GM12865 (cell line): Measurements from ENCODE around the gene DTWD2.
"Not testable (repeated sequence)": the region's sequence is repeated elsewhere in the genome, so short reads cannot be mapped to it uniquely, and the experiment has no call there.

ENCODE experiments used
- DNase-seq: peaks from one replicate; pipeline ENCODE4 v3.0.0; 2010; ENCODE audit warnings: low read depth
- H3K4me3 ChIP-seq: 2 replicates; pipeline ENCODE4 v1.5.1; 2011; ENCODE audit warnings: mild to moderate bottlenecking, low read depth, low read length, control low read depth
- TF ChIP-seq, protein P1 (sequence below): IDR thresholded peaks from 2 replicates; pipeline ENCODE4 v1.5.1; 2011; ENCODE audit warnings: low read length, control low read depth, low read depth, inconsistent platforms; ENCODE audit not compliant: insufficient read depth; ENCODE audit errors: missing control alignments

Gene DTWD2

DNA sequence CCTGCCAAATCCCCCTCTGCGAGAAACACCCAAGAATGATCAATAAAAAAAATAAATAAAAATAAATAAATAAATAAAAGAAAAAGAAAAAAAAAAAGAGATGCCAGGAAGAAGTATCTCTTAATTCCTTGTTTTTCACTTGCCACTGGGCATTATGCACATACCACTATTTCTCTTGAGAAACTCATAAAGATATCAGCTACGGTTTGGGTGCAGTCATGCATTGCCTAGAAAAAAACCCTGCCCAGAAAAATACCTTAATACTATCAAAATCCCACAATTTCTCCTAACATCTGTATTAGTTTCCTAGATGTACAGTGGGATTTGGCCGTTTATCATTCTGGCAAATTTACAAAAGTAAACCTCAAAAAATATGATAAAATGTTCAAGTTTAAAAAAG lies 22.5 kb downstream of the DTWD2 start:
- no peak for DNase-seq
- H3K4me3 ChIP-seq, result no peak overlapping the region
- TF ChIP-seq, protein P1, sequence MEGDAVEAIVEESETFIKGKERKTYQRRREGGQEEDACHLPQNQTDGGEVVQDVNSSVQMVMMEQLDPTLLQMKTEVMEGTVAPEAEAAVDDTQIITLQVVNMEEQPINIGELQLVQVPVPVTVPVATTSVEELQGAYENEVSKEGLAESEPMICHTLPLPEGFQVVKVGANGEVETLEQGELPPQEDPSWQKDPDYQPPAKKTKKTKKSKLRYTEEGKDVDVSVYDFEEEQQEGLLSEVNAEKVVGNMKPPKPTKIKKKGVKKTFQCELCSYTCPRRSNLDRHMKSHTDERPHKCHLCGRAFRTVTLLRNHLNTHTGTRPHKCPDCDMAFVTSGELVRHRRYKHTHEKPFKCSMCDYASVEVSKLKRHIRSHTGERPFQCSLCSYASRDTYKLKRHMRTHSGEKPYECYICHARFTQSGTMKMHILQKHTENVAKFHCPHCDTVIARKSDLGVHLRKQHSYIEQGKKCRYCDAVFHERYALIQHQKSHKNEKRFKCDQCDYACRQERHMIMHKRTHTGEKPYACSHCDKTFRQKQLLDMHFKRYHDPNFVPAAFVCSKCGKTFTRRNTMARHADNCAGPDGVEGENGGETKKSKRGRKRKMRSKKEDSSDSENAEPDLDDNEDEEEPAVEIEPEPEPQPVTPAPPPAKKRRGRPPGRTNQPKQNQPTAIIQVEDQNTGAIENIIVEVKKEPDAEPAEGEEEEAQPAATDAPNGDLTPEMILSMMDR, result no peak

DNA sequence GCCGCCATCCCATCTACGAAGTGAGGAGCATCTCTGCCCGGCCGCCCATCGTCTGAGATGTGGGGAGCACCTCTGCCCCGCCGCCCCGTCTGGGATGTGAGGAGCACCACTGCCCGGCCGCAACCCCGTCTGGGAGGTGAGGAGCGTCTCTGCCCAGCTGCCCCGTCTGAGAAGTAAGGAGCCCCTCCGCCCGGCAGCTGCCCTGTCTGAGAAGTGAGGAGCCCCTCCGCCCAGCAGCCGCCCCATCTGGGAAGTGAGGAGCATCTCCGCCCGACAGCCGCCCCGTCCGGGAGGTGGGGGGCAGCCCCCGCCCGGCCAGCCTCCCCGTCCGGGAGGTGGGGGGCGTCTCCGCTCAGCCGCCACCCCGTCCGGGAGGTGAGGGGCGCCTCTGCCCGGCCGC lies 23.4 kb downstream of the DTWD2 start:
- not testable (repeated sequence) for DNase-seq, H3K4me3 ChIP-seq

DNA sequence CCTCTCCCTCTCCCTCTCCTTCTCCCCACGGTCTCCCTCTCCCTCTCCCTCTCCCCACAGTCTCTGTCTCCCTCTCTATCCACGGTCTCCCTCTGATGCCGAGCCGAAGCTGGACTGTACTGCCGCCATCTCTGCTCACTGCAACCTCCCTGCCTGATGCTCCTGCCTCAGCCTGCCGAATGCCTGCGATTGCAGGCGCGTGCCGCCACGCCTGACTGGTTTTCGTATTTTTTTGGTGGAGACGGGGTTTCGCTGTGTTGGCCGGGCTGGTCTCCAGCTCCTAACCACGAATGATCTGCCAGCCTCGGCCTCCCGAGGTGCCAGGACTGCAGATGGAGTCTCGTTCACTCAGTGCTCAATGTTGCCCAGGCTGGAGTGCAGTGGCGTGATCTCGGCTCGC lies 24.0 kb downstream of the DTWD2 start:
- not testable (repeated sequence) for H3K4me3 ChIP-seq, DNase-seq

DNA sequence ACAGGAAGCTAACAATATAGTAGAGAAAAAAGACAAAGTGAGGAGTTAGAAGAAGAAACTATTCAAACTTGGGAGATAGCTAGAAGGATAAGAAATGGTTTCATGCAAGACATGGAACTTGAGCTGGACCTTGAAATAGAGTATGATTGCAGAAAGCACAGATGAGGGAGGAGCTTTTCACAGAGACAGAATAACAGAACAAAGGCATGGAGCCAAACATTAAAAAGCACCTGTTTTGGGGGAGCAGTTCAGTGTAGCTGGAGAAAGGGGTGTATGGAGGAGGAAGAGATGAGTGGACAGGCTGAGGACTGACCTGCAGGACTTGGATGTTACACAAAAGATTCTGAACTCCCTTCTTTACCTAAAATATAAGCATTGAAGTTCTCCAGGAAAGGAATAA lies 25.2 kb downstream of the DTWD2 start:
- H3K4me3 ChIP-seq, result no peak overlapping the region
- no peak for DNase-seq
- TF ChIP-seq, protein P1, result no peak

DNA sequence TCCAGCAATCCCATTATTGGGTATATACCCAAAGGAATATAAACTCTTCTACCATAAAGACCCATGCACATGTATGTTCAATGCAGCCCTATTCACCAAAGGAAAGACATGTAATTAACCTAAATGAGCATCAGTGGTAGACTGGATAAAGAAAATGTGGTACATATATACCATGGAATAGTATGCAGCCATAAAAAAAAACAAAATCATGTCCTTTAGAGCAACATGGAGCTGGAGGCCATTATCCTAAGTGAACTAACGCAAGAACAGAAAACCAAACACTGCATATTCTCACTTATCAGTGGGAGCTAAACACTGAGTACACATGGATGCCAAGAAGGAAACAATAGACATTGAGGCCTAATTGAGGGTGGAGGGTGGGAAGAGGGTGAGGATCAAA lies 27.8 kb downstream of the DTWD2 start:
- TF ChIP-seq, protein P1, result no peak
- no peak for DNase-seq
- H3K4me3 ChIP-seq, result no peak overlapping the region

DNA sequence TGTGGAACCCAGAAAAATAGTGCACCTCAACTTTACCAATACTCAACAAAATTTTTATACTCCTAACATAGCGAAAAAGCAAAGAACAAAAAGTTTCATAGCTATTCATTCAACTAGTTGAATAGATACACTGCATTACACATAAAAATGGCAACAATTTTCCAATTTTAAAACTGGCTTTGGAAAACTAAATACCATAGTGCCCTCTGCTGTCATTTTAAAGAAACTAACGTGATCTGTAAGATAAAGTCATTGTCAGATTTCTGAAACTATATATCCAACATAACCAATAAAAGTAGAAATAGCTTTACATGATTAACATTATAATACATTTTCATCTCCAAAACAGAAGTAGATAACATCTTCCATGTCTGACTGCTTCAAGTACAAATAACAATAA lies 31.6 kb downstream of the DTWD2 start:
- TF ChIP-seq, protein P1, result peak; percentile 6
- DNase-seq, result peak; percentile 7
- H3K4me3 ChIP-seq, result no peak overlapping the region

DNA sequence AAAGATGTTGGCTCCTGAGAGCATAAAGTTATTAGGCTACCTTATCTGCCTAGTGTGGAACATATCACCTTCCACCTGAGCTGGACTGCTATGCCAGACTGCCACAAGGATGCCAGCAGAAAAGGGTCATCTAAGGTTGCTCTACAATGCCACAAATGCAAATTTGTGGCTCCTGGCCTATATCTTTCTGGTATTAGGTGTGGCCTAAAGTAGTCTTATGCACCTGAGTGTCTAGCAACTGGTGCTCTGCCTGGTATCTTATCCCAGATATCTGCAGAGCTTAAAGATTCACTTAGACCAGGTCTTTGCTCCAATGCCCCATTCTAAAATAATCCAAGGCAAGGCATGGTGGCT lies 34.7 kb downstream of the DTWD2 start:
- TF ChIP-seq, protein P1, result no peak
- no peak for DNase-seq
- H3K4me3 ChIP-seq, result no peak overlapping the region

DNA sequence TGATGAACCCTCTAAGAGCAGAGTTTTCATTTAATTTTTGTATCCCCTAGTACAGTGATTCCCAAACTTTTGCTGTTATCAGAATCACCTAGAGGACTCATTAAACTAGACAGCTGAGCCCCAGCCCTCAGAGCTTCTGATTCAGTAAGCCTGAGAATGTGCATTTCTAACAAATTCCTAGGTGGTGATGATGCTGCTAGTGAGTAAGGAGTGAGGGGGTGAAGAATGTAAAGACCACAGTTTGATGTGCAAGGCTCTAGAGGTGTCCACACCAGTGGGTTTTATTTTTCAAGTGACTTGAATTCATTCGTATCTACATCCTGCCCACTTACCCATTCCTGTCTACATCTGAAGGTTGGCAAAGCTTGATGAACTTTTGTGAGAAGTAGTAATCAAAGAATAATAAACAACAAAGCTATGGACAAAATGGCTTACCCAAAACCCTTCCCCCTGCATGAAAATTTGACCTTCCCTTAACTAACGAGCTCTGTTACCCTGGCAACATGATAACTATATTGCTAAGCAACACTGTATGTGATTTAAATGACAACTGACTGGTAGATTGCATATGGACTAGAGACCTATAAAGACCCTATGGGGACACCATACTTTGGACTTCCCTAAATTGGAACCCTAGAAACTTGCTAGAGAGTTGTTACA lies 35.2 kb downstream of the DTWD2 start:
- no peak overlapping the region for H3K4me3 ChIP-seq
- DNase-seq, result no peak
- TF ChIP-seq, protein P1, result no peak

DNA sequence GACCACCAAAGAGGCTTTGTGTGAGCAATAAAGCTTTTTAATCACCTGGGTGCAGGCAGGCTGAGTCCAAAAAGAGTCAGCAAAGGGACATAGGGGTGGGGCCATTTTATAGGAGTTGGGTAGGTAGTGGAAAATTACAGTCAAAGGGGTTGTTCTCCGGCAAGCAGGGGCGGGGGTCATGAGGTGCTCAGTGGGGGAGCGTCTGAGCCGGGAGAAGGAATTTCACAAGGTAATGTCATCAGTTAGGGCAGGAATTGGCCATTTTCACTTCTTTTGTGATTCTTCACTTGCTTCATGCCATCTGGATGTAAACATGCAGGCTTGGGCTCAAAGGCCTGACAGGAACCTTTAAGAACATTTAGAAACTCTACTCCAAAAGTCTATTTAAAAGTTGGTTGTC lies 36.0 kb downstream of the DTWD2 start:
- H3K4me3 ChIP-seq, DNase-seq: not testable (repeated sequence)

DNA sequence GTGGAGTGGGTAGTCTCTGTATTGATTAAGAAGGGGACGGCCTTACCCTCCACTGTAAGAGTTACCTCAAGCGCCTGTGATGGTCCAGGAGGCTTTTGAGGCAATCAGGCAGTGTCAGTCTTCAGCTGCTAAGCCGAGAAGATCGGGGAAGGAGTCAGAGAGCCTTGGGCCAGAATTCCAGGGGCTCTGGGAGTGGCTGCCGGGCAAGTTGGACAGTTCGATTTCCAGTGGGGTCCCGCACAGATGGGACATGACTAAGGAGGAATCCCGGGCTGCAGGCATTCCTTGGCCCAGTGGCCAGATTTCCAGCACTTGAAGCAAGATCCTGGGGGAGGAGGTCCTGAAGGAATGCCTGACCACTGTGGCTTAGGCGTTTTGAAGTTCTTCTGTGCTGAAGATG lies 38.0 kb downstream of the DTWD2 start:
- not testable (repeated sequence) for H3K4me3 ChIP-seq, DNase-seq
